HepG2 (cell line): Measurements from ENCODE around the gene STRA6.

ENCODE experiments used
- ATF5 ChIP-seq: sonication (generic); formaldehyde crosslinking; IDR thresholded peaks from 2 replicates; pipeline ENCODE4 v1.4.0; 2020; ENCODE audit warnings: mild to moderate bottlenecking, low read depth, missing genetic modification reagents
- BHLHE40 ChIP-seq: IDR thresholded peaks from 2 replicates; pipeline ENCODE4 v1.6.1; 2011; ENCODE audit warnings: low read length, improper control_type of control experiment
- CTCF ChIP-seq: sonication (generic); formaldehyde crosslinking; IDR thresholded peaks from 2 replicates; pipeline ENCODE4 v1.5.0; 2020; ENCODE audit warnings: mild to moderate bottlenecking, missing genetic modification reagents, moderate library complexity
- ELF1 ChIP-seq: sonication (generic); formaldehyde crosslinking; IDR thresholded peaks from 2 replicates; pipeline ENCODE4 v1.4.0; 2020; ENCODE audit warnings: missing genetic modification reagents
- HMG20B ChIP-seq: conservative IDR thresholded peaks from 2 replicates; pipeline ENCODE4 v1.6.1; 2016; ENCODE audit warnings: missing genetic modification reagents, missing compliant biosample characterization
- KAT7 ChIP-seq: IDR thresholded peaks from 2 replicates; pipeline ENCODE4 v1.6.1; 2018; ENCODE audit warnings: borderline replicate concordance, missing compliant biosample characterization
- NR2C2 ChIP-seq: sonication (generic); formaldehyde crosslinking; IDR thresholded peaks from 2 replicates; pipeline ENCODE4 v1.4.0; 2020; ENCODE audit warnings: missing genetic modification reagents, mild to moderate bottlenecking, moderate library complexity, borderline replicate concordance
- POLR2AphosphoS2 ChIP-seq: IDR thresholded peaks from 2 replicates; pipeline ENCODE4 v1.6.1; 2011; ENCODE audit warnings: low read depth, low read length, improper control_type of control experiment
- ZFP41 ChIP-seq: sonication (generic); formaldehyde crosslinking; IDR thresholded peaks from 2 replicates; pipeline ENCODE4 v1.4.0; 2020; ENCODE audit warnings: mild to moderate bottlenecking, missing genetic modification reagents, borderline replicate concordance
- ZNF121 ChIP-seq: sonication (generic); formaldehyde crosslinking; IDR thresholded peaks from 2 replicates; pipeline ENCODE4 v1.5.0; 2020; ENCODE audit warnings: mild to moderate bottlenecking, missing genetic modification reagents
- ZNF138 ChIP-seq: sonication (generic); formaldehyde crosslinking; IDR thresholded peaks from 2 replicates; pipeline ENCODE4 v1.5.0; 2020; ENCODE audit warnings: mild to moderate bottlenecking, low read depth, missing genetic modification reagents

- TF ChIP-seq BHLHE40 (no peak), CTCF (CRISPR knock-in tag) (no peak), KAT7 (CRISPR knock-in tag) (no peak), POLR2AphosphoS2 (no peak), ELF1 (CRISPR knock-in tag) (no peak), NR2C2 (CRISPR knock-in tag) (no peak), HMG20B (CRISPR knock-in tag) (no peak), ZNF121 (CRISPR knock-in tag) (no peak), ATF5 (no peak), ZFP41 (no peak), ZNF138 (CRISPR knock-in tag) (no peak)
Measured at GRCh38 chr15:74182131-74182530, 20.5 kb downstream of the STRA6 start.
